ENCODE measurements around the gene DTNBP1. TPM values are rescaled to one million over a fixed set of nuclear protein-coding genes. Genes with fewer than 3 reads are reported as not detected.

DTNBP1 gene
- total RNA-seq, 1 donor from 2014 or later, result 5.6 TPM

DNA sequence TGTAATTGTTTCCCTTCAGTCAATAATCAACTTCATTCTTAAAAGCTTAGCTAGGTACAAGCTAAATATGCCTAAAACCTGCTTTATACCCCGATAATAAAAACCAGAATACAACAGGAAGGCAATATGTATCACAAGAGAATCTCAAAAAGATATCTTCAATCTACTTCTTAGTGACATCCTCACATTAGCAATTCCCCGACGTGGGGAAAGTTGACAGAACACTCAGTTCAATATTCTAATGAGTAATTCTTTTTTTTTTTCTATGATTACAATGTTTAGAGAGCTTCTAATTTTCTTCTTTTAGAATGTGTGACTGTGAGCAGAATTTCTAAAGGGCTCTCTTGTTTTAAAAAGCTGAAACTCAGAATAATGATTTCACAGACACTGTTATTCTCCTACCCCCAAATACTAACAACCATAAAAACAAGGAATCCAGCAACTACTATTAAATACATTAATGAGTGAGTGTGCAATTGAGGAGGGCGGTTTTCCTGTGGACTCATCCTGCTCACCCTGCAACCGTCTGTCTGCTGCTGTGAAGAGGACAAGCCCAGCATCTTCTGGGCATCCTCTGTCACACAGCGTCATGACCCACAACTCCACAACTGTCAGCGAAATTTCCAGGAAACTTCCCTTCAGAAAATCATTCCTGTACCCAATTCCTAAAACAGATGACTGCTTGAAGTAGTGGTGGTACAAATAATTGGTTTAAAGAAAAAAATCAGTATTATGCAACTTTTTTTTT is 68.1 kb downstream of the DTNBP1 start:
- no peaks in the 10 kb centered on the region for H3K9me3 ChIP-seq
- no peak overlapping the region for H3K4me3 ChIP-seq
- intact Hi-C loops (cut with DNase I), result no loop called here
- TF ChIP-seq, protein P1, sequence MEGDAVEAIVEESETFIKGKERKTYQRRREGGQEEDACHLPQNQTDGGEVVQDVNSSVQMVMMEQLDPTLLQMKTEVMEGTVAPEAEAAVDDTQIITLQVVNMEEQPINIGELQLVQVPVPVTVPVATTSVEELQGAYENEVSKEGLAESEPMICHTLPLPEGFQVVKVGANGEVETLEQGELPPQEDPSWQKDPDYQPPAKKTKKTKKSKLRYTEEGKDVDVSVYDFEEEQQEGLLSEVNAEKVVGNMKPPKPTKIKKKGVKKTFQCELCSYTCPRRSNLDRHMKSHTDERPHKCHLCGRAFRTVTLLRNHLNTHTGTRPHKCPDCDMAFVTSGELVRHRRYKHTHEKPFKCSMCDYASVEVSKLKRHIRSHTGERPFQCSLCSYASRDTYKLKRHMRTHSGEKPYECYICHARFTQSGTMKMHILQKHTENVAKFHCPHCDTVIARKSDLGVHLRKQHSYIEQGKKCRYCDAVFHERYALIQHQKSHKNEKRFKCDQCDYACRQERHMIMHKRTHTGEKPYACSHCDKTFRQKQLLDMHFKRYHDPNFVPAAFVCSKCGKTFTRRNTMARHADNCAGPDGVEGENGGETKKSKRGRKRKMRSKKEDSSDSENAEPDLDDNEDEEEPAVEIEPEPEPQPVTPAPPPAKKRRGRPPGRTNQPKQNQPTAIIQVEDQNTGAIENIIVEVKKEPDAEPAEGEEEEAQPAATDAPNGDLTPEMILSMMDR (IDR thresholded peaks at IDR 0.05), result no peak
- peak overlapping the region; percentile 76 to 79 for H3K27ac ChIP-seq
- H3K36me3 ChIP-seq, result no peaks in the 10 kb centered on the region
- H3K4me1 ChIP-seq, result peaks cover 5 to 14% of the 10 kb centered on the region in 2 donors
- no peaks in the 10 kb centered on the region for H3K27me3 ChIP-seq
- DNase-seq (ENCODE audit: low spot score in 2 of 2), result no peak

DNA sequence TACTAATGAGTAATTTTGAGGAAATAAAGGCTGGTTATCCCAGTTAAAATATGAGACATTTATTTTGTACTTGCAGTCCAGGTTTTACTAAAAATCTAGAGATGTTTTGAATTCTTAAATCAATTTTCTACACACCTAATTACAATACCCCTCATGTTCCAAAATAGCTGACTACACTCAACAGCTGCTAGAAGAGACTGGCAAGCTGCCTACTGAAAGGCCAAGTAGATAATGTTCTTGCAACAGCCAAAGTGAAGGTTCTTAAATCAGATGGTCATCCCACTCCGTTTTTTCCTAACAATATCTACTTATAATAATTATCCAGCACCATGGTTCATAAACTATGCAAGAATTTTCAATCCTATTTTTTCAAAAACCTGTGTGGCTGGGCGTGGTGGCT is 69.0 kb downstream of the DTNBP1 start:
- no peak for DNase-seq (ENCODE audit: low spot score in 2 of 2)
- H3K27me3 ChIP-seq, result no peaks in the 10 kb centered on the region
- intact Hi-C loops (cut with DNase I), result no loop called here
- H3K4me3 ChIP-seq, result no peak overlapping the region
- TF ChIP-seq, protein P1 (IDR thresholded peaks at IDR 0.05), result no peak
- H3K36me3 ChIP-seq, result no peaks in the 10 kb centered on the region
- peaks cover 5 to 14% of the 10 kb centered on the region in 2 donors for H3K4me1 ChIP-seq
- H3K9me3 ChIP-seq, result no peaks in the 10 kb centered on the region
- H3K27ac ChIP-seq, result no peak overlapping the region

DNA sequence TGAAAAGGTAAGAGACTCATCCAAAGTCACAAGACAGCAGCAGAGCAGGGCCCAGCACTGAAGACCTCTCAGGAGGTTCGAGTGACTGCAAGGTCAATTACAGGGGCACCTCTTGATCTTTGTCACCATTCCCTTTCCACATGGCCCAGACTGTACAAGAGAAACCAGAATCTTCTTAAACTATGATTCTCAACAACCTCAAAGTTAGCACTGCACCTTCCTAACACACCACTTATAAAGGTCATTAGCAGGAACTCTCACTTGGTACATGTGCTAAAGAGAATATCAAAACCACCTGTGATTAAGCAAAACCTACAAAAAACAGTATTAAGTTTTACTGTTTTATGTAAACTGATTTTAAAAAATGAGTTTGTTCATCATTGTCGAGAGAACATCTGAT is 70.2 kb downstream of the DTNBP1 start:
- no peaks in the 10 kb centered on the region for H3K36me3 ChIP-seq
- H3K4me1 ChIP-seq, result peaks cover 5 to 14% of the 10 kb centered on the region in 2 donors
- no peak overlapping the region for H3K27ac ChIP-seq
- no peaks in the 10 kb centered on the region for H3K27me3 ChIP-seq
- no peak overlapping the region for H3K4me3 ChIP-seq
- intact Hi-C loops (cut with DNase I), result no loop called here
- TF ChIP-seq, protein P1 (IDR thresholded peaks at IDR 0.05), result no peak
- no peak for DNase-seq (ENCODE audit: low spot score in 2 of 2)
- H3K9me3 ChIP-seq, result no peaks in the 10 kb centered on the region

DNA sequence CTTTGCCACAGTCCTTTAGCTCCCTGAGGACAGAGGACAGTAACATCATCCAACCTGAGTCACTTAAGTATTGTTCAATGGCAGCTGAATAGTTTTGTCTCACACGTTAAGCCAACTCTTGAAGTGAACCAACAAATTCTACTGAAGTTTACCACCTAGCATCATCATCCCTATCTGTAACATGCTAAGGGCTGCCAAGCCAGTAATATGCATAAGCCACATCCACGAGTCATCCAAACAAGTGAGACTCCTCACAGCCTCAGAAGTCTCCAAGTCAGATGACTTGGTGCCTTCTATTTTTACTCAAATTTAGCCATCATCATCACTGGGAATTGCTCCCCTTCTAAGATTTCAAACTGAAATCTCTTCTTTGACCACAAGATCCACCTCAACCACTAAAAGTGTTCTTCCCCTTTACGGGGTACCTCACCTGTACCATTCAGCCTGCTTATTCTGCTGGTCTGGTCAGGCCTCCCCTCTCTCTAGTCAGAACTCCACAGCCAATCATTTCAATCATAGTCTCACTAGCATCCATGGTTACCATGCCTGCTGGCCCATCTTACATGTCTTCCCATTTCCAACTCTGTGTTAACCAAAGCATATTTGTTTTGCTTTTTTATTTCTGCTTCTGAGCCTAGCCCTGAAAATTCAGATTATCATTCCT is 73.7 kb downstream of the DTNBP1 start:
- no peaks in the 10 kb centered on the region for H3K36me3 ChIP-seq
- no peak overlapping the region for H3K4me3 ChIP-seq
- TF ChIP-seq, protein P1 (IDR thresholded peaks at IDR 0.05), result no peak
- DNase-seq (ENCODE audit: low spot score in 2 of 2), result no peak
- no peaks in the 10 kb centered on the region for H3K4me1 ChIP-seq
- H3K27ac ChIP-seq, result no peak overlapping the region
- H3K27me3 ChIP-seq, result no peaks in the 10 kb centered on the region
- intact Hi-C loops (cut with DNase I), result no loop called here
- H3K9me3 ChIP-seq, result no peaks in the 10 kb centered on the region

DNA sequence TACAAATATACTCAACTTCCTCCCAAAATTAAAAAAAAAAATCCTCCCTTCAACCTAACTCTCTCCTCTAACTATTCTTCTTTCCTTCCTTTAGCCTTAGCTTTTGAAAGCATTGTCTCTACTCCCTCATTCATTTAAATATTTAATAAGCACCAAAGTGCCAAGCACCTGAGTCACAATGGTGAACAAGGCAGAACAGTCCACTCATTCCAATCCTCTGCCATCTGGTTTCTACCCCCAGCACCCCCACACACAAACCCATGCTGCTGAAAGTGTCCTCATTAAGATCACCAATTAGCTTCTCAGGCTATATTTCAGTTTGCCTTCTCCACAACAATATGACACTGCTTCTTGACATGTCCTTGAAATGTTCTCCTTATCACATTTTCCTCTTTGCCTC is 76.3 kb downstream of the DTNBP1 start:
- H3K36me3 ChIP-seq, result no peaks in the 10 kb centered on the region
- DNase-seq (ENCODE audit: low spot score in 2 of 2), result no peak
- H3K27ac ChIP-seq, result no peak overlapping the region
- H3K4me3 ChIP-seq, result no peak overlapping the region
- TF ChIP-seq, protein P1 (IDR thresholded peaks at IDR 0.05), result no peak
- intact Hi-C loops (cut with DNase I), result no loop called here
- H3K4me1 ChIP-seq, result no peaks in the 10 kb centered on the region
- H3K9me3 ChIP-seq, result no peaks in the 10 kb centered on the region
- no peaks in the 10 kb centered on the region for H3K27me3 ChIP-seq

Measured in ascending aorta (tissue), 2 donors.